Pancreas (tissue), 10 donors: ENCODE measurements around the gene CSNK1G3. TPM values are rescaled to one million over a fixed set of nuclear protein-coding genes. Genes with fewer than 3 reads are reported as not detected.
A peak's percentile ranks its signal among the peaks of the same experiment; 100 is the strongest.

Experiments
- ATAC-seq, 4 donors: fragments of 200-7000 bp; cut with Tn5 transposase; one replicate each; pipeline versions ENCODE4 v1.8.0 to v1.9.1; 2020; ENCODE audit warnings: mild to moderate bottlenecking in 4 of 4, moderate library complexity in 4 of 4
- DNase-seq, 6 donors: peaks; one replicate each; pipeline ENCODE4 v3.0.0-alpha.2; 2020
- FAIRE-seq: peaks from 2 replicates; lab custom pipeline; 2012; peaks lifted over from hg19 to GRCh38; lab: Jason Lieb, UNC
- H3K27ac ChIP-seq, 4 donors: fragments of 200-600 bp; sonication (generic); 1 replicate in 3 of 4; 2 replicates in 1 of 4; pipeline versions ENCODE4 v1.5.0 to v1.8.0; 2020
- H3K27me3 ChIP-seq, 4 donors: fragments of 200-600 bp; one replicate each; pipeline ENCODE4 v1.8.0; 2021
- H3K36me3 ChIP-seq, 3 donors: fragments of 200-600 bp; sonication (generic) in 1 of 3; one replicate each; pipeline versions ENCODE4 v1.5.0 to v1.8.0; 2020 to 2021
- H3K4me1 ChIP-seq, 3 donors: fragments of 200-600 bp; one replicate each; pipeline ENCODE4 v1.8.0; 2021
- H3K4me3 ChIP-seq, 4 donors: fragments of 200-600 bp; sonication (generic) in 2 of 4; one replicate each; pipeline versions ENCODE4 v1.5.0 to v1.8.0; 2020 to 2021
- H3K9me3 ChIP-seq, 4 donors: fragments of 200-600 bp; one replicate each; pipeline ENCODE4 v1.8.0; 2021
- WGBS, 2 donors: extraction: QIAGEN DNeasy Blood & Tissue Kit; methylation state at CpG; one replicate each; pipeline ENCODE4 v1.1.7; 2013; 5-methylcytosine and 5-hydroxymethylcytosine counted together
- intact Hi-C, 3 donors: fragments of 100-400 bp; cut with DNase I; formaldehyde crosslinking; loops; one replicate each; pipeline versions ENCODE4 v1.11.1 to v1.14.2; 2022
- polyA plus RNA-seq, 2 donors: library from polyadenylated mRNA; stranded (reverse); fragments of 200-250 nt; gene quantifications; one replicate each; pipeline ENCODE4 v1.2.3, GENCODE V29; 2013
- total RNA-seq, 6 donors: library from RNA; stranded (reverse); fragmentation: NEBNext Ultra II Directional in 4 of 6; extraction: Animal tissue kit (Norgen Biotek cat#: 25700) in 4 of 6; gene quantifications; one replicate each; pipeline versions ENCODE4 v1.2.1 to v1.2.4, GENCODE V29; 2021 to 2023
- TF ChIP-seq, protein P1 (sequence below), 4 donors: fragments of 200-600 bp; sonication (generic) in 3 of 4; IDR thresholded peaks; one replicate each; pipeline versions ENCODE4 v1.5.0 to v1.8.0; 2021; ENCODE audit warnings: antibody characterized with exemption in 4 of 4
- donor health status: healthy with polysubstance abuse.
- donor health status: DM: no; HTN: no; CAD: no; lungs with moderate emphysema.
- donor health status: DM: no; HTN: no; CAD: no.
- donor health status: control.
- donor health status: control.
- donor health status: Bipolar disorder and iron deficiency.
- donor health status: DM: yes; HTN: yes; CAD: no.
- donor health status: DM: no; HTN: no; CAD: no.
- donor health status: DM: no; HTN: no; CAD: no.
- donor health status: DM: yes; HTN: yes; CAD: no.

Gene CSNK1G3
- total and polyA plus RNA-seq, 8 donors: 3.9 to 29.0 (median 13.9) TPM

DNA sequence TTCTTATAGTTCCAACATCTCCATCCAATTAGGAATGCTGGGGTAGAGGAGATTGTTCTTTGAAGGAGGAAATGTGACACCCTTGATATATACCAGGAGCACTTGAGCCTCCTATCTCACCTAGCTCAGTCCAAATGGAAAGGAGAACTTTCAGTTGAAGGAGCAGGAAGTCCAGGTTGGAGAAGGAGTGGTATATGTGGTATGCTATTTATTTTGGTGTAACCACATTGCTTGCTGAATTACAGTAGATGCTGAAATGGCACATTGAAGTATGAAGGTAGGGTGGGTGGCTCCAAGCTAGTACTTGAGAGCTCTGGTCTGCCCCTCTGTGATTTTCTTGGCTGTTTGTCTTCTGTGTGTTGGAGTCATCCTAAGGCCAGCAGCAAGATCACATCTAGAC is 6.1 kb downstream of the CSNK1G3 start:
- no peak for DNase-seq
- peaks cover 0 to 9% (median 0%) of the 10 kb centered on the region in 3 donors for H3K4me1 ChIP-seq
- ATAC-seq: no peak

DNA sequence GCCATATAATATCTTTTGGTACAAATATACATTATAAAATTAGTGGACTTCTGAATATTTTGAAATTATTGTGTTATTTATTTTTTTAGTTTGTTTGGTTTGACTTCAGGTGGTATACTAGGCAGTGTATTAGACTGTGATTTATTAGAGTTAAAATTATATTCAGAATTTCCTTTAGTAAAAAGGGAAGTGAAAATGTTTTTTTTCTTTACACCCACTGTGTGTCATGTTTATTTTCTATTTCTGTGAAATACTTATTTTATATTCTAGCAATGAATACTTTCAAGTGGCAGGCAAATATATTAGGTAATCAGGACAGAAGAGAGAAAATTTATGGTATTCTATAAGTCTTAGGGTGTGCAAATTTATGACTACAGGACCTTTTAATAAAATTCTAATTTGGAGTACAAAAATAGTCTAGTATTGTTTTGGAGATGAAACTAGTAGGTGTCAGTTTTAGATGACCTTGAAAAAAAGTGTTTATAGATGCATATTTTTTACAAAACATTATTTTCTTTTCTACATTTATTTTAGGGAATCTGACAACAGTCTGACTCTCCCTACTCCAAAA is 8.8 kb downstream of the CSNK1G3 start:
- TF ChIP-seq, protein P1, sequence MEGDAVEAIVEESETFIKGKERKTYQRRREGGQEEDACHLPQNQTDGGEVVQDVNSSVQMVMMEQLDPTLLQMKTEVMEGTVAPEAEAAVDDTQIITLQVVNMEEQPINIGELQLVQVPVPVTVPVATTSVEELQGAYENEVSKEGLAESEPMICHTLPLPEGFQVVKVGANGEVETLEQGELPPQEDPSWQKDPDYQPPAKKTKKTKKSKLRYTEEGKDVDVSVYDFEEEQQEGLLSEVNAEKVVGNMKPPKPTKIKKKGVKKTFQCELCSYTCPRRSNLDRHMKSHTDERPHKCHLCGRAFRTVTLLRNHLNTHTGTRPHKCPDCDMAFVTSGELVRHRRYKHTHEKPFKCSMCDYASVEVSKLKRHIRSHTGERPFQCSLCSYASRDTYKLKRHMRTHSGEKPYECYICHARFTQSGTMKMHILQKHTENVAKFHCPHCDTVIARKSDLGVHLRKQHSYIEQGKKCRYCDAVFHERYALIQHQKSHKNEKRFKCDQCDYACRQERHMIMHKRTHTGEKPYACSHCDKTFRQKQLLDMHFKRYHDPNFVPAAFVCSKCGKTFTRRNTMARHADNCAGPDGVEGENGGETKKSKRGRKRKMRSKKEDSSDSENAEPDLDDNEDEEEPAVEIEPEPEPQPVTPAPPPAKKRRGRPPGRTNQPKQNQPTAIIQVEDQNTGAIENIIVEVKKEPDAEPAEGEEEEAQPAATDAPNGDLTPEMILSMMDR (IDR thresholded peaks at IDR 0.05): no peak
- Histone ChIP-seq H3K27me3 (no peaks in the 10 kb centered on the region), H3K4me3 (no peak overlapping the region), H3K4me1 (peaks cover 0 to 3% (median 2%) of the 10 kb centered on the region in 3 donors), H3K9me3 (no peaks in the 10 kb centered on the region), H3K27ac (no peak overlapping the region), H3K36me3 (no peaks in the 10 kb centered on the region)
- ATAC-seq: no peak
- intact Hi-C loops: no loop called here
- FAIRE-seq: peak; percentile 34
- DNase-seq: no peak

More for the DNA sequence above, 6.1 kb downstream of the CSNK1G3 start:
- intact Hi-C loops: loop anchor here in 1 of 3 donors (10.0 kb wide), 1 partner anchor 93 kb away; the partner anchor contains the start of gene CEP120
- no peaks in the 10 kb centered on the region for H3K9me3 ChIP-seq
- H3K4me3 ChIP-seq: no peak overlapping the region
- TF ChIP-seq, protein P1 (IDR thresholded peaks at IDR 0.05): no peak
- H3K27ac ChIP-seq: no peak overlapping the region
- FAIRE-seq: no peak
- no peaks in the 10 kb centered on the region for H3K27me3 ChIP-seq
- H3K36me3 ChIP-seq: no peaks in the 10 kb centered on the region

DNA sequence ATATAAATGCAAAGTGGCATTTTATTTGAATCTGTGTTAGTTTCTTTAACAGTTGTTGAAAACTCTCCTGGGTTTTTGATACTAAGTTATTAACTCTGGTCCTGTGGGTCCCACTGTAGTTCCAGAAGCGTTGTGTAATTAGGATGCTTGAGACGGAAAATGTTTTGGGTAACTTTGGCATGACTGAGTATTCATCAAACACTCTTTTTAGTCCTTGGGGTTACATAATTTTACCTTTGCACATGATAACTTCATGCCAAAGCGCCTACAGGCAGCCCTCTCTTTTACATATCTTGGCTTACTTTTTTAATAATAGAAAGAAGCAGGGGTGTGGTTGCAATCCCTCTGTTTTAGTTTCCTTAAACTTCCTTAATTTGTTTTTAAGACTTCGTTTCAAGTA is 12.2 kb downstream of the CSNK1G3 start:
- WGBS, 2 donors: 29 to 46% methylated on average over 4 of the region's 4 CpGs
- ATAC-seq (no peak), DNase-seq (no peak), FAIRE-seq (no peak)
- TF ChIP-seq, protein P1 (IDR thresholded peaks at IDR 0.05): no peak
- Histone ChIP-seq H3K9me3 (no peaks in the 10 kb centered on the region), H3K27ac (no peak overlapping the region), H3K36me3 (no peaks in the 10 kb centered on the region), H3K4me1 (peaks cover 0 to 3% (median 2%) of the 10 kb centered on the region in 3 donors), H3K4me3 (no peak overlapping the region), H3K27me3 (no peaks in the 10 kb centered on the region)
- intact Hi-C loops: no loop called here

DNA sequence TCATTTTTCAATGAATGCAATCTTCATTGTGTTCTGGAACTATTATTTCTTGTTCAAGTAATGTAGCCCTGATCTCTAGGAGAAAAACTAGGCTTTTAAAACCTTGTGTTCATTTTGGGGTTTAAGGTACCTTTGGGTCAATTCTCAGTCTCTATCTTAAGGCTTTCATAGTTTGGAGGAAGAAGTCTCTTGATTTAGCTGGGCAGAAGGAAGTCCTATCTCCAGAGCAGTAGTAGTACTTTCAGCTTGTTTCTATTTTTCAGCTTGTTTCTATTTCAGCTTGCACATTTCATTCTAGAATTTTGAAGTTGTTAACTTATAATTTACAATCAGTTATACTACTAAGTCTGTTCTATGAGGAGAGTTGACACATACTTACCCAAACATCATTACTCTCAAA is 15.2 kb downstream of the CSNK1G3 start:
- DNase-seq (no peak), FAIRE-seq (no peak), ATAC-seq (no peak)
- no peaks in the 10 kb centered on the region for H3K27me3 ChIP-seq
- H3K36me3 ChIP-seq: no peaks in the 10 kb centered on the region
- intact Hi-C loops: no loop called here
- TF ChIP-seq, protein P1 (IDR thresholded peaks at IDR 0.05): no peak
- no peaks in the 10 kb centered on the region for H3K9me3 ChIP-seq
- H3K4me1 ChIP-seq: peaks cover 3 to 9% (median 7%) of the 10 kb centered on the region in 3 donors
- no peak overlapping the region for H3K27ac ChIP-seq
- H3K4me3 ChIP-seq: no peak overlapping the region

DNA sequence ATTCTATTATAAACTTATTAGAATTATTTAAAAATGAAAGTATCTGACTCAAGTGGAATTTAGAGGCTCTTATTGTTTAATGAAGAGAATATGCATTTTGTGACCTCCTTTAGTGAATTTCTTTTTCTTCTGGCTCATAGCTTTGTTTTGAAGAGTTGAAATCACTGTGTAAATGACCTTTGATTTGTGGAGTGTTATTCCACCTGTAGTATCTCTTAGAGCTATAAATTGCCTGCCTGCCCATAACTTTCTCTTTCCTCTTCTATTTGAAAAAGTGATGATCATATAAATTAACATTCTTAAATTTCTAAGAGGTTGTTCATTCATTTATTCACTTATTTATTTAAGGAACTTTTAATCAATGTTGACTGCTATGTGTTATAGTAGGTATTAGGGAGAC is 16.1 kb downstream of the CSNK1G3 start:
- ATAC-seq (no peak), DNase-seq (no peak), FAIRE-seq (peak; percentile 65)
- H3K4me1 ChIP-seq: peaks cover 3 to 9% (median 7%) of the 10 kb centered on the region in 3 donors
- intact Hi-C loops: no loop called here
- no peak overlapping the region for H3K4me3 ChIP-seq
- H3K27me3 ChIP-seq: no peaks in the 10 kb centered on the region
- TF ChIP-seq, protein P1 (IDR thresholded peaks at IDR 0.05): no peak
- H3K9me3 ChIP-seq: no peaks in the 10 kb centered on the region
- no peaks in the 10 kb centered on the region for H3K36me3 ChIP-seq
- H3K27ac ChIP-seq: no peak overlapping the region
